Adrenal gland (tissue), 5 donors: ENCODE results near the gene RAB30.

Source experiments
- POLR2A ChIP-seq, 2 donors: fragments of 450-650 bp; IDR thresholded peaks; one replicate each; pipeline ENCODE4 v1.6.1; 2017; ENCODE audit warnings: antibody characterized with exemption in 2 of 2, mild to moderate bottlenecking in 2 of 2, moderate library complexity in 1 of 2
- TF ChIP-seq, protein P1 (sequence below), 6 experiments: fragments of 450-650 bp in 4 of 6; fragments of 200-600 bp in 2 of 6; sonication (generic) in 1 of 6; IDR thresholded peaks; 1 replicate in 5 of 6; 2 replicates in 1 of 6; pipeline versions ENCODE4 v1.5.1 to v1.8.0; 2016 to 2021; ENCODE audit warnings: antibody characterized with exemption in 6 of 6, mild to moderate bottlenecking in 2 of 6, moderate library complexity in 1 of 6
- donor health status: DM: no; HTN: no; CAD: no.

DNA sequence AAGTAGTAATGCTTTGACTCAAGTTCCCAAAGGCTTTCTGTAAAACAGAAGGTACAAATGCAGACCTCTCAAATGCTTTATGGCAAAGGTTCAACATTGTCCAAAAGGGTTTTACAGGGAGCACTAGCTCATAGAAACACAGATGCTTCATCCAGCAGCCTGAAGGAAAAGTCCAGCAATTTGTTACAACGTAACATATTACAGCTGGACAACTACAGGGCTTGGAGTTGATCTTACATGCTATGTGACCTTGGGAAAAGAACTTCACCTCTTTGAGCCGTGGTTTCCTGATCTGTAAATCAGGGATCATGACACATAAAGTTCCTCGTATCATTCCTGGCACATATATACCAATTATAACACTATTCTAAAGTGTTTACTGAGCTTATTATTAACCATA is 85.3 kb downstream of the RAB30 start:
- no peak for TF ChIP-seq POLR2A (IDR thresholded peaks at IDR 0.05)
- TF ChIP-seq, protein P1, sequence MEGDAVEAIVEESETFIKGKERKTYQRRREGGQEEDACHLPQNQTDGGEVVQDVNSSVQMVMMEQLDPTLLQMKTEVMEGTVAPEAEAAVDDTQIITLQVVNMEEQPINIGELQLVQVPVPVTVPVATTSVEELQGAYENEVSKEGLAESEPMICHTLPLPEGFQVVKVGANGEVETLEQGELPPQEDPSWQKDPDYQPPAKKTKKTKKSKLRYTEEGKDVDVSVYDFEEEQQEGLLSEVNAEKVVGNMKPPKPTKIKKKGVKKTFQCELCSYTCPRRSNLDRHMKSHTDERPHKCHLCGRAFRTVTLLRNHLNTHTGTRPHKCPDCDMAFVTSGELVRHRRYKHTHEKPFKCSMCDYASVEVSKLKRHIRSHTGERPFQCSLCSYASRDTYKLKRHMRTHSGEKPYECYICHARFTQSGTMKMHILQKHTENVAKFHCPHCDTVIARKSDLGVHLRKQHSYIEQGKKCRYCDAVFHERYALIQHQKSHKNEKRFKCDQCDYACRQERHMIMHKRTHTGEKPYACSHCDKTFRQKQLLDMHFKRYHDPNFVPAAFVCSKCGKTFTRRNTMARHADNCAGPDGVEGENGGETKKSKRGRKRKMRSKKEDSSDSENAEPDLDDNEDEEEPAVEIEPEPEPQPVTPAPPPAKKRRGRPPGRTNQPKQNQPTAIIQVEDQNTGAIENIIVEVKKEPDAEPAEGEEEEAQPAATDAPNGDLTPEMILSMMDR (IDR thresholded peaks at IDR 0.05) = no peak
